Lower leg skin (tissue), 3 donors: Measurements from ENCODE around the gene DPY30.

Source experiments
- CTCF ChIP-seq, 3 donors: fragments of 450-650 bp; IDR thresholded peaks; one replicate each; pipeline ENCODE4 v1.5.1; 2016; ENCODE audit warnings: antibody characterized with exemption in 3 of 3, mild to moderate bottlenecking in 3 of 3, moderate library complexity in 2 of 3
- POLR2A ChIP-seq, 2 donors: fragments of 450-650 bp; IDR thresholded peaks; one replicate each; pipeline ENCODE4 v1.6.1; 2016 to 2017; ENCODE audit warnings: antibody characterized with exemption in 2 of 2, mild to moderate bottlenecking in 1 of 2, moderate library complexity in 1 of 2

- TF ChIP-seq CTCF (IDR thresholded peaks at IDR 0.05) (no peak), POLR2A (IDR thresholded peaks at IDR 0.05) (no peak)
These were observed 40.2 kb downstream of the DPY30 start for GRCh38 chr2:31999438-31999837.
